Smooth muscle cell (in vitro differentiated cells): ENCODE data around the gene TUBAL3. TPM values are rescaled to one million over a fixed set of nuclear protein-coding genes. Genes with fewer than 3 reads are reported as not detected.

Experiments
- DNase-seq: peaks from one replicate; lab custom pipeline; 2025; ENCODE audit not compliant: unreplicated experiment; lab: John Stamatoyannopoulos, UW
- H2AFZ ChIP-seq: fragments of 200-600 bp; sonication (generic); 2 replicates; pipeline ENCODE4 v1.6.0; 2016; ENCODE audit warnings: antibody characterized with exemption, low read depth, mild to moderate bottlenecking
- H3F3A ChIP-seq: fragments of 200-600 bp; sonication (generic); 2 replicates; pipeline ENCODE4 v1.6.0; 2017; ENCODE audit warnings: antibody characterized with exemption, low read depth
- H3K27ac ChIP-seq: fragments of 200-600 bp; sonication (generic); 2 replicates; pipeline ENCODE4 v1.5.1; 2016; ENCODE audit warnings: low read depth, mild to moderate bottlenecking
- H3K27me3 ChIP-seq: fragments of 200-600 bp; sonication (generic); 2 replicates; pipeline ENCODE4 v1.6.1; 2016; ENCODE audit warnings: low read depth, mild to moderate bottlenecking
- H3K36me3 ChIP-seq: fragments of 200-600 bp; sonication (generic); 2 replicates; pipeline ENCODE4 v1.5.1; 2016; ENCODE audit warnings: low read depth
- H3K4me1 ChIP-seq: fragments of 200-600 bp; sonication (generic); 2 replicates; pipeline ENCODE4 v1.5.1; 2016; ENCODE audit warnings: low read depth
- H3K4me2 ChIP-seq: fragments of 200-600 bp; sonication (generic); 2 replicates; pipeline ENCODE4 v1.6.0; 2016; ENCODE audit warnings: mild to moderate bottlenecking
- H3K4me3 ChIP-seq: fragments of 200-600 bp; sonication (generic); 2 replicates; pipeline ENCODE4 v1.5.1; 2016; ENCODE audit warnings: mild to moderate bottlenecking
- H3K79me2 ChIP-seq: fragments of 200-600 bp; sonication (generic); 2 replicates; pipeline ENCODE4 v1.6.0; 2016; ENCODE audit warnings: low read depth, mild to moderate bottlenecking
- H3K9ac ChIP-seq: fragments of 200-600 bp; sonication (generic); 2 replicates; pipeline ENCODE4 v1.6.0; 2016; ENCODE audit warnings: low read depth
- H3K9me3 ChIP-seq: fragments of 200-600 bp; sonication (generic); replicated peaks from 2 replicates; pipeline ENCODE4 v1.5.1; 2016; ENCODE audit warnings: low read depth
- H4K20me1 ChIP-seq: fragments of 200-600 bp; sonication (generic); 2 replicates; pipeline ENCODE4 v1.6.0; 2016; ENCODE audit warnings: low read depth
- CTCF ChIP-seq: fragments of 200-600 bp; sonication (generic); IDR thresholded peaks from 2 replicates; pipeline ENCODE4 v1.5.1; 2017; ENCODE audit warnings: borderline replicate concordance, mild to moderate bottlenecking, antibody characterized with exemption; ENCODE audit not compliant: insufficient read depth, poor library complexity, severe bottlenecking
- WGBS: methylation state at CpG from one replicate; pipeline ENCODE4 v1.1.7; 2016; ENCODE audit warnings: low lambda C conversion rate; 5-methylcytosine and 5-hydroxymethylcytosine counted together
- polyA plus RNA-seq: library from polyadenylated mRNA; unstranded; fragments of >200 nt; fragmentation: Nextera tagmentation; extraction: Ambion mirVana; gene quantifications from 2 replicates; pipeline ENCODE4 v1.2.1, GENCODE V29; 2016
- total RNA-seq: library from RNA; depleted of rRNA; stranded (reverse); fragments of >200 nt; gene quantifications from 2 replicates; pipeline ENCODE4 v1.2.3, GENCODE V29; 2014

TUBAL3 gene
- total and polyA plus RNA-seq, 2 experiments from 2014 or later = not detected

- Histone ChIP-seq H3K36me3 (no peaks in the 10 kb centered on the region), H3K27ac (no peak overlapping the region), H3K4me1 (no peaks in the 10 kb centered on the region), H3K27me3 (no peaks in the 10 kb centered on the region), H4K20me1 (no peaks in the 10 kb centered on the region), H3K4me2 (no peak overlapping the region), H3K4me3 (no peak overlapping the region), H3K79me2 (no peaks in the 10 kb centered on the region), H3K9ac (no peak overlapping the region), H3K9me3 (no peaks in the 10 kb centered on the region), H3F3A (no peaks in the 10 kb centered on the region), H2AFZ (no peak overlapping the region)
- WGBS = 62% methylated on average over 3 of the region's 3 CpGs
- no peak for DNase-seq
- no peak for TF ChIP-seq CTCF
Measured at GRCh38 chr10:5354068-5354467, 50.6 kb downstream of the TUBAL3 start.

GRCh38 chr10:5349362-5349761 is 55.3 kb downstream of the TUBAL3 start:
- WGBS = 92% methylated on average over 2 of the region's 2 CpGs
- no peak overlapping the region for H2AFZ ChIP-seq
- no peaks in the 10 kb centered on the region for H4K20me1 ChIP-seq
- H3K4me3 ChIP-seq = no peak overlapping the region
- DNase-seq = no peak
- TF ChIP-seq CTCF = no peak
- H3K9ac ChIP-seq = no peak overlapping the region
- H3K4me1 ChIP-seq = no peaks in the 10 kb centered on the region
- H3K4me2 ChIP-seq = no peak overlapping the region
- no peaks in the 10 kb centered on the region for H3K79me2 ChIP-seq
- H3K9me3 ChIP-seq = no peaks in the 10 kb centered on the region
- H3K27ac ChIP-seq = no peak overlapping the region
- no peaks in the 10 kb centered on the region for H3K27me3 ChIP-seq
- H3K36me3 ChIP-seq = no peaks in the 10 kb centered on the region
- H3F3A ChIP-seq = no peaks in the 10 kb centered on the region

- Histone ChIP-seq H3K9me3 (no peaks in the 10 kb centered on the region), H3K4me2 (no peak overlapping the region), H3K27ac (no peak overlapping the region), H3K79me2 (no peaks in the 10 kb centered on the region), H3K4me3 (no peak overlapping the region), H3K36me3 (no peaks in the 10 kb centered on the region), H2AFZ (no peak overlapping the region), H3F3A (no peaks in the 10 kb centered on the region), H4K20me1 (no peaks in the 10 kb centered on the region), H3K4me1 (no peaks in the 10 kb centered on the region), H3K9ac (no peak overlapping the region), H3K27me3 (no peaks in the 10 kb centered on the region)
- TF ChIP-seq CTCF = no peak
- WGBS = 71% methylated on average over 4 of the region's 4 CpGs
- DNase-seq = no peak
Measured at GRCh38 chr10:5346881-5347280, 57.7 kb downstream of the TUBAL3 start.

- Histone ChIP-seq H3F3A (no peaks in the 10 kb centered on the region), H3K79me2 (no peaks in the 10 kb centered on the region), H3K4me1 (no peaks in the 10 kb centered on the region), H3K4me2 (no peak overlapping the region), H3K4me3 (no peak overlapping the region), H4K20me1 (no peaks in the 10 kb centered on the region), H2AFZ (no peak overlapping the region), H3K36me3 (no peaks in the 10 kb centered on the region), H3K27me3 (no peaks in the 10 kb centered on the region), H3K9ac (no peak overlapping the region), H3K9me3 (no peaks in the 10 kb centered on the region), H3K27ac (no peak overlapping the region)
- no peak for DNase-seq
- TF ChIP-seq CTCF = no peak
Measured at GRCh38 chr10:5344746-5345145, 59.9 kb downstream of the TUBAL3 start.
